Activated CD4-positive, CD25-positive, alpha-beta regulatory T cell treated with anti-CD3 and anti-CD28 coated beads, Interleukin-2, amount 50 U/mL, for 72 hours (primary cell): Measurements from ENCODE around the gene CDR2L.
"Not testable (repeated sequence)": the region's sequence is repeated elsewhere in the genome, so short reads cannot be mapped to it uniquely, and the experiment has no call there.

Experiments
- DNase-seq: peaks from one replicate; pipeline ENCODE4 v3.0.0; 2021

Gene CDR2L

GRCh38 chr17:74981979-74982662, 5.3 kb upstream of the CDR2L start:
- DNase-seq = peak; percentile 83

GRCh38 chr17:74982663-74983313, 4.6 kb upstream of the CDR2L start:
- peak; percentile 41 for DNase-seq

GRCh38 chr17:74986206-74986576, 1.2 kb upstream of the CDR2L start:
- DNase-seq = no peak

GRCh38 chr17:74987909-74988711, 678 bp downstream of the CDR2L start:
- DNase-seq = no peak

- no peak for DNase-seq
Measured at GRCh38 chr17:74990581-74991105, 3.2 kb downstream of the CDR2L start.

- DNase-seq = no peak
Measured at GRCh38 chr17:74992223-74992622, 4.8 kb downstream of the CDR2L start.

GRCh38 chr17:74994440-74994839, 7.0 kb downstream of the CDR2L start:
- DNase-seq = no peak

GRCh38 chr17:74995847-74996246, 8.4 kb downstream of the CDR2L start:
- no peak for DNase-seq

- DNase-seq = no peak
Measured at GRCh38 chr17:74998783-74999182, 11.4 kb downstream of the CDR2L start.

GRCh38 chr17:74999523-74999922, 12.1 kb downstream of the CDR2L start:
- no peak for DNase-seq

GRCh38 chr17:75001915-75002843, 14.7 kb downstream of the CDR2L start:
- no peak for DNase-seq

GRCh38 chr17:75003070-75003956, 15.9 kb downstream of the CDR2L start:
- no peak for DNase-seq

GRCh38 chr17:75003957-75004355, 16.5 kb downstream of the CDR2L start:
- no peak for DNase-seq

- no peak for DNase-seq
Measured at GRCh38 chr17:75004371-75004770, 16.9 kb downstream of the CDR2L start.

GRCh38 chr17:75005291-75005690, 17.9 kb downstream of the CDR2L start:
- DNase-seq = no peak

GRCh38 chr17:75006084-75006483, 18.7 kb downstream of the CDR2L start:
- not testable (repeated sequence) for DNase-seq

- no peak for DNase-seq
Measured at GRCh38 chr17:75006653-75007052, 19.2 kb downstream of the CDR2L start.

- no peak for DNase-seq
Measured at GRCh38 chr17:75008373-75008772, 20.9 kb downstream of the CDR2L start.

GRCh38 chr17:75009139-75009724, 21.8 kb downstream of the CDR2L start:
- DNase-seq = no peak

- no peak for DNase-seq
Measured at GRCh38 chr17:75010683-75011400, 23.4 kb downstream of the CDR2L start.
